Inflammatory macrophage treated with lipopolysaccharide for 1 hour (primary cell): ENCODE measurements around the gene BABAM2.
"Not testable (repeated sequence)": the region's sequence is repeated elsewhere in the genome, so short reads cannot be mapped to it uniquely, and the experiment has no call there.

Experiments used
- DNase-seq, 2 donors: peaks; one replicate each; pipeline ENCODE4 v3.0.0-alpha.2; 2020 to 2022

Gene BABAM2

DNA sequence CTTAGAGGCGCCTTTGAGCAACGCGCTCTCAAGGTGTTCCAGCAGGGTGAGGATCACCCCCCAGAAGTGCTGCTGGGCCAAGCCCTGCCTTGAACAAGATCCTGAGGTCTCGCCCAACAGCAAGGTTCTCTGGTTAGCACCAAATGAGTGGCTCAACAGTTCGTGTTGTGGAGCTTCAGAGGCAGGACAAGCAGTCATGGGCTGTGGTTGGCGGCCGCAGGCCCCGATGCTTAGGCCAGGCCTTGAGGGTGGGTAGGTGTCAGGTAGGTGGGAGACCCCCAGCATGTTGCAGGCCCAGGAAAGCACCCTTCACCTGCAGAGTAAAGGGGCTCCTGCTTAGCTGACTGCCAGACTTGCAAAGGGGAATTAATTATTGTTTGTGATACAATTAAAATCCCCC lies 431.9 kb downstream of the BABAM2 start:
- no peak for DNase-seq

DNA sequence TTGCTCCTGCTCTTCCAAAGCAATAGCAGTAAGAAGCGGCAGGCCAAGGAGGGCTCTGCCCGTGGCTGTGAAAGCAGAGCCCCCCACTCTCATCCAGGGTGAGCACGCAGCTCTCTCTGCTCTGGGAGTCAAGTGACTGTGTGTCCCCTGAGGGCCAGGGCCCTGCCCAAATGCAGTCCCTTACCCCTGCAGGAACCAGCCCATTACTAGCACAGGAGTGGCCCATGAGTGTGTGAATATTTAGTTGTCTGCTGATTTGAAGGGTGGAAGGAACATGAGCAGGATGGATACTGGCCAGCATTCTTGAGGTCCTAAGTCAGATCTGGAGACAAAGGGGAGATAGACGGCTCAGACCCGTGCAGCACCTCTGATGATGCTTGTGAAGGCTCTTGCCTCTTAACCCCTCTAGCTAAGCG lies 432.5 kb downstream of the BABAM2 start:
- no peak for DNase-seq

DNA sequence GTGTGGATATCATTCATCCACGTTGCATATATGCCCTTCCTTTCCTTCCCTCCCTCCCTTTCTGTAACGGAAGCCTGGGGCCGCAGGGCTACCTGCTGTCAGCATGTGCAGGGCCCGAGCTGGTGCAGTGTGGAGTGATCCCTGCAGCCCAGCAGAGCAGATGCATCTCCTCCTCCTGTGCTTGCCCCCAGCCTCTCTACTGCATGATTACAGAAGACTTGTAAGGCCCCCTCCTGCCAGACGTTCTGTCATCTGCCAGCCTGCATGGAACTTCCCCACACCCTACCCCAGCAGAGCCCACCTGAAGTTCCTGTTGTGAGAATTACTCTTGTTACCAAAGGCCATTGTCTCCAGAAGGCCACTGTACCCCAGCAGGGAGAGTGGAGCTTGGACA lies 434.6 kb downstream of the BABAM2 start:
- DNase-seq: no peak

DNA sequence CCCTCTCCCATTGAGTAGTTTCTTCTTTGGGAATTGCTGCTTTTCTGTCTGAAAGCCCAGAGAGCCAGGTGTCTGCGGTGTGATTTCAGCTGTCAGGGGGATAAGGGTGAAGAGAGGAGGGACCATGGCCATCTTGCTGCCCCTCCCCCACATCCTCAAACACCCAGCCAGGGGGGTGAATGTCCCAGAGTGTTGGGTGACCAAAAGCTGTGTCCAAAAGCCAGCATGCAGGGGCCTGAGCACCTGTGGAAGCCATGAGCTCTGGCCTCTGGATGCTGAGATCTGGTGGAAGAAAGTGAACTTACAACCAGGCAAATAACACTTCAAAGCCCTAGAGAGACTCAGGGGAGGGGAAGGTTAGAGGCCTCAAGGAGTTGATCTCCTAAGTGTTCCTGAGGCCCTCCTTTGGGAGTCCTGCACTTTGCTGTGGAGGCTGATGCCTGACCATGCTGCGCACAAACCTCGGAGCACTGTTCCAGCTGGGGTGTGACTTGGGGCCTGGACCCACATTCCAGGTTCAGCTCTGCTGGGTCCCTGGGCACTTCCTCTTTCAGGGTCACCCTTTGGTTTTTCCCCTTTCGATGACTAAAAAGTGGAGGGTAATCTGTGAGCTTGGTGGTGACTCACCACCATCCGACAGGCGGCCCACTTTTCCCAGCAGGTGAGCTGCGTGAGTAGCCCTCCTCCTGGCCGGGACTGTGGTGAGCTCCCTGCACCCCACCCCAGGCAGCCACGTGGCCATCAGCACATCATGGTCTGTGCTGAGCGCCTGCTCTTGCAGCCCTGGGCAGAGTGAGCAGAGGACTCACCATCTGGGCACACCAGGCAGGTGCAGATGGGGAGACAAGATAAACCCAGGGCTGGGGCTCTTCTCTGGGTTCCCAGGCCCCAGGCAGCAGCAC lies 435.3 kb downstream of the BABAM2 start:
- DNase-seq: peak; percentile 21 to 45

DNA sequence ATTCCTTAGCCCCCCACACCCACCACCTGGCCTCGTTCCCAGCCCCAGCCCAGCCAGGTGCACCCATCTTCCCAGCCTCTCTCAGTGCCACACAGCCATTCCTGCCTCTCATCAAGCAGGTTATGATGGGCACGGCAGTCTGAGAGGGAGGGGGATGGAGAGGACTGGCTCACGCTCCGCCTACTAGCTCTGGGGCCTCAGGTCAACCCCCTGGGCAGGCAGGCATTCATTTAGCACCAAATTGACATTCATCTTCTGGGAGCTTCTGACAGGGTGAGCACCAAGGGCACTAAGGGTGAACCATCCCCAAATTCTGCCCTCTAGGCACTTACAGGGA lies 435.9 kb downstream of the BABAM2 start:
- no peak for DNase-seq

DNA sequence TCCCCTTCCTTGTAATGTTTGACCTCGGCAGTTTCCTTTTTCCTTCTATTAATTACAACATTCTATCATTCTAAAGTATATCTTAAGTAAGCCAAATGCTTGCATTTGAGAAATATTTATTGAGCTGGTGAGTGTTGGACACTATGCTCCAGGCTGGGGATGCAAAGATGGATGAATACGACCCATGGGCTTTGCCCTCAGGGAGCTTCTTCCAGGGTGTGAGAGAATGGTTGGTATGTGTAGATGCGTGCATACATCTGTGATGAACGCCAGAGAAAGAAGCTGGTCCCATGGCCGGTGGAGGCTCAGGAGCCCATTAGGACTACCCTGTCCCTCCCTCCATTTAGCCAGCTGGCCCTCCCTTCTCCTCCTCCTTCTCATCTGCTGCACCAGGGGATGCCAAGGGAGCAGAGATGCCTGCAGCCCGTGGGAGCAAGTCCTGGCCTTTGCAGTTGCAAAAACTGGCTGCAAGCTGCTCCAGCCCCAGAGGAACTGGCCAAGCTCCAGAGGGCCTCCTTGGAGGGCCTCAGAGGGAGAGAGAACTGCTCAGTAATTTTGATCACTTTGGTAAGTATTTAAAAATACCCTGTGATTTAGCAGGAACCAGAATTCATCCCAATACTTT lies 436.5 kb downstream of the BABAM2 start:
- DNase-seq: no peak

DNA sequence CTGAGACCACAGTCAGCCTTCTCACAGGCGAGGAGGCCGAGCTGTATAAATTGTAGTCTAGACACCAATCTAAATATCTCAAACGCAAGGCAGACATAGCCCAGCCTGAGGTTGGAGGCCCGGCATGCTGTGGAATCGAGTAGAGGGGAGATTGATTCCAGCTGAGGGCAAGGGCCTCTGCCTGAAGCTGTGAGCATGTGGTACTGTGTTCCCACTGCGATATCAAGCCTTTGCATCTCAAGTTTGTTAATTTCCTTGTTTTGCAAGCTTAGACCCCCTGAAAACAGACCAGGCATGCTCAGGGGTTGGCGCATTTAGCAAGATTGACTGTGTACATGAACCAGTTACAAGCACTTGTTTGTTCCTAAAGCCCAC lies 437.0 kb downstream of the BABAM2 start:
- DNase-seq: no peak

DNA sequence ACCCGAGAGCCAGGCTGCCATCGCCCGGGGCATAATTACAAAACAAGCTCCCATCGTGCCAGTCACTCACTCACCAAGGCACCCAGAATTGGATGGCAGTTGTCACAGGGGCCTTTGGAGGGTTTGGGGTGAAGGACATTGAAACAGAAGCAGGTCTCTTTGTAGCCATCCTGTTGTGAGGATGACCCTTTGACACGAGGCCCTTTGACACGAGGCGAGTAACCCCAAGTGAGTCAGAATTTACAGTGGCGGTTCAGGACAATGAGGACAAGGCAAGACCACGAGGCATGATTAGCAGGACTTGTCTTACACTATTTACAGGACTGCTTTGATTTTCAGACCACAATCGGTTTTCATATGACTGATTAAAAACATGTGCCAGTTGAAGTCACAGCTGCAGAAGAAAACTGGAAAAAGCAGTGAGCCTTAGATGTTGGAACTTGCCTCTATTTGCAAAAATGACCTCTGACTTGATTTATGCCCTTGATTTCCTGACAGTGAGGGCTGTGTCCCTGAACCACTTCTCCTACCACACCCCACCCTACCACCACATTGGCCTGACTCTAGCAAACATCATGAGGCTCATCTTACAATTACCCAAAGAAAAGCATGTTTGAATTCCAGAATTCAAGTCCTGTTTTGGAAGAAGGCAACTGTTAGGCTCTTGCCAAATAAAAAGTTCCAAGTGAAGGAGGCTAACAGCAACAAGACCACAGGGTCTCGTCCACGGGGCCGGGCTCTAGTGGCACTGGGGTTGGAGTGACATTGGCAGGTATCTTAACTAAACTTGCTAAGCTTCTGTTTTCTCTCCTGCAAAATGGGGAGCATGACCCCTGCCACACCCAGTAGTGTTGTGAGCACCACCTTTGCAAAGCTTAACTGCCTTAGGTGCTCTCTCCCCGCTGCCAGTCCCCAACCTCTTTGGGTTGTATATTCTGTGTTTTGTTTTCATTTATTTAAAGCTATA lies 437.7 kb downstream of the BABAM2 start:
- no peak for DNase-seq

DNA sequence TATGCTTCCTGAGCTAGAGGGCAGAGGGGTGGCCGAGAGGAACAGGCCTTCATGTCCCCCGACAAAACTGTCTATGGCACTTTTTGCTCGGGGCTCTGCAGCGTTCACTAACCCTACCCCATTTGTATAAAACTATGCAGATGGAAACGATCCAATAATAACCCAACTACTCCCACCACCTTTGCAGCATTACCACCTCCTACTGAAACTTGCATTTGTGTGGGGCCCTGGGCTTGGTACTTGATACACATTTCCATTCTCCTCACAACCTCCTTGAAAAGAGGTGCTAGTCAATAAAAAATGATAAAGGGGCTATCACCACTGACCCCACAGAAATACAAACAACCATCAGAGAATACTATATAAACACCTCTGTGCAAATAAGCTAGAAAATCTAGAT lies 438.7 kb downstream of the BABAM2 start:
- DNase-seq: no peak

DNA sequence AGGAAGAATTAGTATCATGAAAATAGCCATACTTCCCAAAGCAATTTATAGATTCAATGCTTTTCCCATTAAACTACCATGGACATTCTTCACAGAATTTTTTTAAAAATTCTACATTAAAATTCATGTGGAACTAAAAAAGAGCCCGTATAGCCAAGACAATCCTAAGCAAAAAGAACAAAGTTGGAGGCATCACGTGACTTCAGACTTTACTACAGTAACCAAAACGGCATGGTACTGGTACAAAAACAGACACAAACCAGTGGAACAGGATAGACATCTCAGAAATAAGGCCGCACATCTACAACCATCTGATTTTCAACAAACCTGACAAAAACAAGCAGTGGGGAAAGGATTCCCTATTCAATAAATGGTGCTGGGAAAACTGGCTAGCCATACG lies 440.2 kb downstream of the BABAM2 start:
- not testable (repeated sequence) for DNase-seq

DNA sequence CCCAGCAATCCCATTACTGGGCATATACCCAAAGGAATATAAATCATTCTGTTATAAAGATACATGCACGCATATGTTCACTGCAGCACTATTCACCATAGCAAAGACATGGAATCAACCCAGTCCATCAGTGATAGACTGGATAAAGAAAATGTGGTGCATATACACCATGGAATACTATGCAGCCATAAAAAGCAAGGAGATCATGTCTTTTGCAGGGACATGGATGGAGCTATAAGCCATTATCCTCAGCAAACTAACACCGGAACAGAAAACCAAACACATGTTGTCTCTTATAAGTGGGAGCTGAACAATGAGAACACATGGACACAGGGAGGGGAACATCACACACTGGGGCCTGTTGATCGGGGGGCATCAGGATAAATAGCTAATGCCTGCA lies 441.3 kb downstream of the BABAM2 start:
- not testable (repeated sequence) for DNase-seq

DNA sequence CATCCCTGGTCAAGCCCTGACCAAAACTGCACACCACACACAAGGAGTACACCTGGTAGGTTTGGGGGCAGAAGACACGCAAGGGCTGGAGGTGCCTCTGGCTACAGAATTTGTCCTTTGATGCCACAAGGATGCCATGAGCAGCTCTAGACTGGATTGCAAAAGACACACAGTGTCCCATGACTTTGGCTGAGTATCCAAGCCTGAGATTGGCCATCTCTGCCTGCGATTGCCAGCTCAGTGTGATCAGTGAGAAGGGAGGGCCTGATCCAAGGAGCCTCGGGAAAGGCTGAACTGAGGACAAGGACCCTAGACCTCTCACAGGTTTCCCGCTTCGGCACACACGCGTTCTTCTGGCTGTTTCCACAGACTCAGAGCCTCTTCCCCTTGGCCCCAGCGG lies 442.2 kb downstream of the BABAM2 start:
- no peak for DNase-seq

DNA sequence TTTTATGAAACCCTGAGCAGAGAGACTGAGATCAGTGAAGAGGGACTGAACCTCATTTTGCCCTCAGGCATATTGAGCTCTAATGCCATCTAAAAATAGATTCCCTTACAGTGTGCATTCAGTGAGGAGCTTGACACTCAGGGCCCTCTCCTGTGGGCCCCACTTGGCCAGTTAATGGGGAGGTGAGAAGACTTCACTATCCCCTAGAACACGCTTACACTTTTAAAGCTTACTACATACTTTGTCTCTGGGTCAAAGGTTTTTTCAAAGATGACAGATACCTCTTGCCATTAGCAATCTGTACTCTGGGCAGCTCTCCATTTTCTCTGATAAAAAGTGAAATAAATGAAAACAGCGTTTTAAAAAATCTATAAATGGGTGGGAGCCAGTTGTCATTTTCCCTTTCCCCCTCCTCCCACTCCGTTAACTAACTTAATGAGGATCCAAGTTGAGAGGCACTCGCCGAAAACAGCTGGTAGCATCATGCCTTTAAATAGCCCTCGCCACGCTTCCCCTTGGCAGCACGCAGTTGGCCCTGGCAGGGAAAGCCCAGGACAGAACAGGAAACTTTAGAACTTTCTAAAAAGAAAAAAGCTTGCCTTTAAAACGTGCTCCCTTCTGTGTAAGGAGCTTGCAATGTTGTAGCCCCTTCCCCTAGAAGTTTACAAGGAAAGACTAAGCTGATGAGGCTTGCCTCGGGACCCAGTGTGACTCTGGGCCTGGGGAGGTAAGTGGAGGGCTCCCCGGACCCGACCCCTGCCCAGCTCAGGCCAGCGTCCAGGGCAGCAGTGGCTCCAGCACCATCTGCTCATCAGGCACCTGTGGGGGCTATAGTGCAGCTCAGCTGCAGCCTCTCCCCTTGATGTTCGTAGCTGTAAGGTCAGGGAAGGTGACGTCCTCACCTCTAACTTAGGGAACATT lies 443.3 kb downstream of the BABAM2 start:
- DNase-seq: no peak

DNA sequence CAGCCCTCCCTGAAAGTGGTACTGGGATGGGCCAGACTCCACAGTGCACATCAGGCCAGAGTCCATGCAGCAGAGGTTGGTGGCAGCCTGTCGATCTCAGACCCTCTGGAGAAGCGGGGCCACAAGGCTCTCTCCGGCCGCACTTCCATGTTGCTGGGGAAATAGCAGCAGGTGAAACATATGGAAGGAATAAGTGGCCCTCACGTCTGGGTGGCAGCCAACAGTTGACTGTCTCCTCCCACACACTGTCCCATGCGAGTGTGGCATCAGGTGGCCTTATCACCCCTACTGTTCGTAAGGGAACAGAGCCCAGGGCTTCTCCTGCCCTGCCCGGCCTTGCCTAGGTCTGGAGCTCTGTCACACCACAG lies 444.0 kb downstream of the BABAM2 start:
- DNase-seq: no peak

DNA sequence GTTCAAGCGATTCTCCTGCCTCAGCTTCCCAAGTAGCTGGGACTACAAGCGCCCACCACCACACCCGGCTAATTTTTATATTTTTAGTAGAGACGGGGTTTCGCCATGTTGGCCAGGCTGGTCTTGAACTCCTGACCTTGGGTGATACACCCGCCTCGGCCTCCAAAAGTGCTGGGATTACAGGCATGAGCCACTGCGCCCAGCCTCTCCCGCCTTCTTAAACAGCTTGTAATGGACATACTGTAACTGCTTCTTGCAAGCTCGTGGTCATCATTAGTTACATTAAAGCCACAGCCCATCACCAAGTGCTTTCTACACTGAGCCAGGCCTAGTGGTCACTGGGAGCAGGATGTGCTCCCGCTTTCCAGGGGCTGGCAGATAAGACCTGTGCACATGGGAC lies 444.7 kb downstream of the BABAM2 start:
- not testable (repeated sequence) for DNase-seq

DNA sequence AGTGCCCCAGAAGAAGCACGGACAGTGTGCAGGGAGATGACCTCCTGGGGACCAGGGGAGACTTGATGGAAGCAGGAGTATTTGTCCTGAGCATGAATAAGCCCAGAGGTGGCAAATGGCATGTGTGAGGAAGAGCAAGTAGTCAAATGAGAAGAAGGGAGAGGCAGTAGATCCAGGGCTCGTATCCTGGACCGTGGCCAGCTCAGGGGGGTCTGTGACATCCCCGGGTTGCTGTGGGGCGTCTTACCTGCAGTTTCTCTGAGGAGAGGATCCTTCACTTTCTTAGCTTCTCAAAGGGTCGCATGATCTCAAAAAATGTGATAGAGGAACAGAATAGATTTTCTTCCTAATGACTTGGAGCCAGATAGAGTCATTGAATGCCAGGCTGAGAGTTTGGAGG lies 445.1 kb downstream of the BABAM2 start:
- DNase-seq: no peak

DNA sequence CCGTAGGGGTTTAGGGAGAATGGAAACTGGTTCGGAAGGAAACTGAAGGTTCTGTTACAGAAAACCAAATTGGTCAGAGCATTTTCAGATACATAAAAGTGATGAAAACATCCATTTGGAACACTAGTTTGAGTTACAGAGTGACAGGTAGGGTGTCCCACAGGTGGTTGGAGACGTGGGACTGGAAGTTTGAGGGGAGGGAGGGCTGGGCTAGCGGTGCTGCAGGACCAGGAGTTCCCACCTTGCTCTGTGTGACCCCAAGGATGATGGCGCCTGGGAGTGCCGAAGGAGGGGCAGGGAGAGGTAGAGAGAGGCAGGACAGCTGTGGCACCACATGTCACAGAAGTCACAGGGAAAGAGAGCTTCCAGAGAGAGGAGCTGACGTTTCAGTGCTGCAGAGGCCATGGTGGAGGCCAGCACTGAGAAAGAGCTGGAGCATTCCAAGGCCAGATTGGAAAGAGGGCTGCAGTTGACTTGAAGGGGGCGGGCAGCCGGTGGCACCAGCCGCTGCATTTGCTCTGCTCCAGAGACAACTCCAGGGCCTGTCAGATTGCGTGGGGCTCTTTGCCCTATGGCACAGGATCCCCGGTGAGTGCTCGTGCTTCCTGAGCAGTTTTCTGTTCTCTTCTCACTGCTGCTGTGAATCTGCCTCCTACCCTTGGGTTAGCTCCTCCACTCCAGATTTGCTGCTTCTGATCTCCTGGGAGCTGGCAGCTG lies 445.9 kb downstream of the BABAM2 start:
- DNase-seq: no peak

DNA sequence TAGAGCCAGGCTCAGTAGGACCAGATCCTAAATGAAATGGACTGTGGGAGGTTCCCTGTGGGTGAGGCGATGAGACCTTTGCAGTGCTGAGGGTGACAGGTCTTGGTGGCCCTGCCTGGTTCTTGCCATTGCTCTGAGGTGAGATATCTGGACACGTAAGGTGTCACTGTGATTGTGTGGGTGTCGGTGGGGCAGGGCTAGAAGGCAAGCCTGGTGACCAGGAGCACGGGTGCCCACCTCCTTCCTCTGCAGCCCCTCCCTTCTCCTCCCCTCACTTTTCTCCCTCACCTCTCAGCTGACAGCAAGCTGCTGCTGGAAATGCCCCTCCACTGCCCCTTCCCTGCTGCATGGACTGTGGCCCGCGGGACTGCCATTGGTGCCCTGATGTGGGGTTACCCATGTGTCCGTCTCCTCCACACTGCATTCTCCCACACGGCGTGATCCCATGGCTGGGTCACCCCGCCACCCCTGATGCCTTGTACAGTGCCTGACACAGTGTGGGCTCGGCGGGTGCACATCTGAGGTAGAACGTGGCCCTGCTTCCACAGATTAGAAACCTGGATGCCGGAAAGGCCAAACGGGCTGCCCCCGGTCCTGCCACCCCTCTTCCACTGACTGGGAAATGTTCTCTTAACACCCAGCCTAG lies 446.6 kb downstream of the BABAM2 start:
- DNase-seq: no peak

DNA sequence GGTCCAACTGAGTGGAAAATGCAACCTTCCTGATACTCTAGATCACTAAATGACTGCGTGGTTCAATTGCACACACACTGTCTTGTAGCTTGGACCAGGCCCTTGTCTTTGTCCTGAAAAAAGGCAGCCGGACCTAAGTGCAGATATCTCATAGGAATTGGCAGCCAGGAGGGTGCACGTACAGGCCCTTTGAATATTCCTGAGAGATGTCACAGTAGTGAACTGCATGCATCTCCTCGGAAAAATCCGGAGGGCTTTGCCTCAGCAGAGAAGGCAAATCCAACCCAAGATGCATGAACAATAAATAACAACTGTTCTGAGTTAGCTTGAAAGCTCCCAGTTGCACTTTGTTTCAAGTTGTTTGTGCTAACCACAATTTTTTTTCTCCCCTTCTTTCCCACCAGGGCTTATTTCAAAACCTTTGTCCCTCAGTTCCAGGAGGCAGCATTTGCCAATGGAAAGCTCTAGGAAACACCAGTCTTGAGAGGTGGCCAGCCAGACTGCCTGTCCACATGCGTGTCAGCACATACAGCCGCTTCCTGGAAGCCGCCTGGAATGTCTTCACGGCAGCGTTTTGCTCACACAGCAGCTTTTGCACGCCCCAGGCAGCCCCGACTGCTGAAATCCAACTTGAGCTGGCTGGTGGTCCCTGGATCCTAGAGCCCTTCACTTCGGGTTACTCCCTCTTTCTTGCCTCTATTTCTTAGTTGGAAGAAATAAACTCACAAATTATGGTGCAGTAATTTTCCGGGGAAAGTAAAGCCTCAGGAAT lies 447.7 kb downstream of the BABAM2 start:
- DNase-seq: no peak

DNA sequence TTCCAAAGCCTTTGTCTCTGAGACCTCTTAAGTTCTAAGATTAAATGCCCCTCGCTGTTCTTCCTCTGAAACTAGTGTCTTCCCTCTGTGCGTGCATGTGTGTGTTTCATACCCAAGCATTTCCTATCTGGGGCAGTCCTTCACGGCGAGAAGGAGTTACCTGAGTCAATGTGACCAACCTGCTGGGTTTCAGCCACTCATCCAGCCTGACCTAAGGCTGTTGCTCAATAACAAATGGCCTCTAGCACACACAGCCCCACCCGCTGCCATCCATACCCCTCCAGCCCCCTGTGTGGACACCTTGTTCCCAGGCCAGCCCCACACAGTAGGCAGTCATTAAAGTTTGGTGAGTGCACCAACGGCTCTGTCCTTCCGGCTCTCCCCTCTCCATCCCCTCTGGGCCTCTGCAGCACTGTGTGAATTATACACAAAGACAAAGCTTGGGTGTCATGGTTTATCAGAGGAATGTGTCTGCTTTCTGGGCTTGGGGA lies 448.3 kb downstream of the BABAM2 start:
- DNase-seq: no peak
